ENCODE measurements around the gene LAPTM5. TPM values are rescaled to one million over a fixed set of nuclear protein-coding genes. Genes with fewer than 3 reads are reported as not detected.

Gene LAPTM5
- total RNA-seq, 1 experiment from 2014 or later, result 0.15 TPM

DNA sequence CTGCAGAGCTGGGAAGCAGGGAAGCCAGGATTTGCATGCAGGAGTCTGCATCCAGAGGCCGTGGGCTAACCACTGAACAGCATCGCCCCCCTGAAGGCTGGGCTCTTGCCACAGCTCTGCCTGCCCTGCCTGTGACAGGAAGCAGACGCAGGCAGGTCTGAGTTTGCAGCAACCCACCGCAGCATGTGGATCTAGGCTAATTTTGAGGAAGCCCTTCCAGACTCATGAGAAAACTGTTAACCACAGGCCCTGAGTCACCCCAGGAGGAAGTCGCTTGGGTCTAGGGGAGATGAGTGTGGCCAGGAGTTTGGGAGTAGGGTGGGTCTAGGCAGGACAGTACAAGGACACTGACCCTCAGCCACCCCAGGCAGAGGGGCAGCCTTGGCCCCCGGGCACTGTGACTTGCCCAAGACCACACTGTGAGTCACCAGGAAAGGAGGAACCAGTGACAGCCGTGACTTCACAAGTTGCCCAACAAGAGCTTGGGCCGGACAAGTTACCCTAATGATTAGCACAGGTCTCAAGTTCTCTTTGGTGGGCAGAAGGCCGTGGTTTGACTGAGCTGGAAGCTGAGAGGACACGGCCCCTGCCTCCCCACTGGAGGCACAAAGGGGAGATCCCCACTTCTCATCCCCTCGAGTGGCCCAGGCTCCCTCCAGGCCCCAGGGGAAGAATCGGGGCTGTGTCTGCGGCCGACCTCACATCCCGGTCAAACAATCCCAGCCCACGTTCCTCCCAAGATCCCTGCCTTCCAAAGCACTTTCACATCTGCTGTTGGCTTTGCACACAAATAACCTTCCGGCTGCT, 826 bp downstream of the LAPTM5 start:
- Mint-ChIP-seq H3K9me3 (peaks cover 0 to 4% of the 10 kb centered on the region in 2 experiments; a peak in 2 of 5 replicates), H3K27me3 (ENCODE audit: low read depth) (peaks cover 4% of the 10 kb centered on the region), H3K36me3 (ENCODE audit: insufficient read depth in 1 of 3, low read depth in 3 of 3) (peaks cover 0 to 5% (median 0%) of the 10 kb centered on the region in 3 experiments; a peak in 1 of 7 replicates), H3K4me1 (peaks cover 26 to 35% of the 10 kb centered on the region in 2 experiments), H3K4me3 (no peak overlapping the region), H3K27ac (no peak overlapping the region)
- DNase-seq, result no peak
- H4K20me1 ChIP-seq (ENCODE audit: control insufficient read depth, insufficient read depth, insufficient read length), result no peaks in the 10 kb centered on the region
- H3K79me2 ChIP-seq (ENCODE audit: insufficient read depth, low read length), result no peaks in the 10 kb centered on the region
- no peaks in the 10 kb centered on the region for H3K27me3 ChIP-seq (ENCODE audit: insufficient read depth, low read length)
- no peak overlapping the region for H3K18ac ChIP-seq (ENCODE audit: insufficient read length, low read depth, low read length)
- no peak overlapping the region for H3K4me2 ChIP-seq (ENCODE audit: insufficient read depth, insufficient read length, low read length)
- WGBS (ENCODE audit: extremely low coverage, insufficient read length, low lambda C conversion rate), result no CpG with 5 or more reads among the region's 17 CpGs
- no peak overlapping the region for H3K23ac ChIP-seq (ENCODE audit: insufficient read length, low read depth, low read length)
- TF ChIP-seq, protein P1, sequence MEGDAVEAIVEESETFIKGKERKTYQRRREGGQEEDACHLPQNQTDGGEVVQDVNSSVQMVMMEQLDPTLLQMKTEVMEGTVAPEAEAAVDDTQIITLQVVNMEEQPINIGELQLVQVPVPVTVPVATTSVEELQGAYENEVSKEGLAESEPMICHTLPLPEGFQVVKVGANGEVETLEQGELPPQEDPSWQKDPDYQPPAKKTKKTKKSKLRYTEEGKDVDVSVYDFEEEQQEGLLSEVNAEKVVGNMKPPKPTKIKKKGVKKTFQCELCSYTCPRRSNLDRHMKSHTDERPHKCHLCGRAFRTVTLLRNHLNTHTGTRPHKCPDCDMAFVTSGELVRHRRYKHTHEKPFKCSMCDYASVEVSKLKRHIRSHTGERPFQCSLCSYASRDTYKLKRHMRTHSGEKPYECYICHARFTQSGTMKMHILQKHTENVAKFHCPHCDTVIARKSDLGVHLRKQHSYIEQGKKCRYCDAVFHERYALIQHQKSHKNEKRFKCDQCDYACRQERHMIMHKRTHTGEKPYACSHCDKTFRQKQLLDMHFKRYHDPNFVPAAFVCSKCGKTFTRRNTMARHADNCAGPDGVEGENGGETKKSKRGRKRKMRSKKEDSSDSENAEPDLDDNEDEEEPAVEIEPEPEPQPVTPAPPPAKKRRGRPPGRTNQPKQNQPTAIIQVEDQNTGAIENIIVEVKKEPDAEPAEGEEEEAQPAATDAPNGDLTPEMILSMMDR (conservative IDR thresholded peaks at IDR 0.05), result no peak
- no peak overlapping the region for H3K56ac ChIP-seq (ENCODE audit: insufficient read length, low read depth, low read length)
- no peaks in the 10 kb centered on the region for H3K79me1 ChIP-seq (ENCODE audit: insufficient read depth, low read depth, low read length, poor library complexity, severe bottlenecking)
- no peak overlapping the region for H2BK12ac ChIP-seq (ENCODE audit: insufficient read length, low read depth, low read length)
- H2BK20ac ChIP-seq (ENCODE audit: low read depth, low read length, poor library complexity, severe bottlenecking), result no peak overlapping the region
- no peak overlapping the region for H3K27ac ChIP-seq (ENCODE audit: insufficient read length, low read depth, low read length)
- H3T11ph ChIP-seq (ENCODE audit: low read length), result no peak overlapping the region
- H3K4me1 ChIP-seq (ENCODE audit: insufficient read depth, low read length), result no peaks in the 10 kb centered on the region
- no peak overlapping the region for H2AK5ac ChIP-seq (ENCODE audit: insufficient read length, low read length)
- H3K9ac ChIP-seq (ENCODE audit: extremely low read depth, insufficient read length, low read length), result no peak overlapping the region
- no peak overlapping the region for H3K4ac ChIP-seq (ENCODE audit: low read depth, low read length)
- H2AFZ ChIP-seq (ENCODE audit: low read length), result no peak overlapping the region
- H4K8ac ChIP-seq (replicated peaks; ENCODE audit: insufficient read length, low read depth, low read length), result no peak overlapping the region
- H2BK15ac ChIP-seq (ENCODE audit: low read depth, low read length), result no peak overlapping the region
- no peak overlapping the region for H4K91ac ChIP-seq (ENCODE audit: insufficient read length, low read depth, low read length)
- no peak overlapping the region for H4K5ac ChIP-seq (ENCODE audit: insufficient read length, low read depth, low read length)
- H3K14ac ChIP-seq (ENCODE audit: insufficient read depth, low read length), result no peak overlapping the region
- no peaks in the 10 kb centered on the region for H3K9me3 ChIP-seq (ENCODE audit: control insufficient read depth, low read depth, low read length)
- H2BK120ac ChIP-seq (ENCODE audit: low read depth, low read length, poor library complexity, severe bottlenecking), result no peak overlapping the region
- H2BK5ac ChIP-seq (ENCODE audit: insufficient read length, low read length), result no peak overlapping the region
- no peaks in the 10 kb centered on the region for H3K23me2 ChIP-seq (ENCODE audit: insufficient read length, low read depth, low read length, poor library complexity, severe bottlenecking)
